B cell (primary cell): Measurements from ENCODE around the gene AURKAIP1. TPM values are rescaled to one million over a fixed set of nuclear protein-coding genes. Genes with fewer than 3 reads are reported as not detected.

ENCODE experiments used
- ATAC-seq: fragments of 200-7000 bp; cut with Tn5 transposase; one replicate; pipeline ENCODE4 v1.10.0; 2021; ENCODE audit warnings: low read depth, mild to moderate bottlenecking, moderate number of reproducible peaks, moderate library complexity
- CTCF ChIA-PET: fragments of 350-600 bp; sonication (Branson Sonifier 250); formaldehyde crosslinking; loops from one replicate; lab custom pipeline; 2021; ENCODE audit warnings: antibody characterized with exemption, inconsistent platforms; lab: Charles Lee
- POLR2A ChIA-PET: fragments of 350-600 bp; sonication (Branson Sonifier 250); formaldehyde crosslinking; loops from one replicate; lab custom pipeline; 2021; ENCODE audit warnings: antibody characterized with exemption; lab: Charles Lee
- DNase-seq: peaks from one replicate; pipeline ENCODE4 v3.0.0; 2013
- H2AFZ ChIP-seq: 2 replicates; pipeline ENCODE4 v1.6.1; 2012; ENCODE audit warnings: mild to moderate bottlenecking, low read depth, low read length; ENCODE audit not compliant: insufficient read depth, poor library complexity, severe bottlenecking
- H3K27ac ChIP-seq, 2 donors: 1 replicate in 1 of 2; 2 replicates in 1 of 2; pipeline ENCODE4 v1.5.1; 2012 to 2013; ENCODE audit warnings: low read length in 2 of 2, mild to moderate bottlenecking in 2 of 2, moderate library complexity in 1 of 2
- H3K27me3 ChIP-seq, 4 experiments: fragments of 200-600 bp in 1 of 4; sonication (generic) in 1 of 4; replicated peaks in 1 of 4; 1 replicate in 2 of 4; 2 replicates in 2 of 4; pipeline versions ENCODE4 v1.6.1 to v1.7.0; 2013 to 2016; ENCODE audit warnings: low read length in 3 of 4, mild to moderate bottlenecking in 2 of 4, mixed read lengths in 1 of 4, moderate library complexity in 1 of 4; ENCODE audit not compliant: insufficient read depth in 4 of 4, control insufficient read depth in 3 of 4; ENCODE audit errors: control extremely low read depth in 1 of 4
- H3K36me3 ChIP-seq, 2 experiments: replicated peaks in 1 of 2; 1 replicate in 1 of 2; 2 replicates in 1 of 2; pipeline versions ENCODE4 v1.6.1 to v1.7.1; 2013; ENCODE audit warnings: low read length in 1 of 2; ENCODE audit not compliant: insufficient read depth in 2 of 2, control insufficient read depth in 1 of 2; ENCODE audit errors: control extremely low read depth in 1 of 2, extremely low read depth in 1 of 2
- H3K4me1 ChIP-seq, 2 donors: fragments of 200-600 bp in 1 of 2; sonication (generic) in 1 of 2; 1 replicate in 1 of 2; 2 replicates in 1 of 2; pipeline versions ENCODE4 v1.5.1 to v1.6.1; 2013 to 2017; ENCODE audit warnings: low read length in 2 of 2; ENCODE audit not compliant: control insufficient read depth in 2 of 2, insufficient read depth in 2 of 2
- H3K4me2 ChIP-seq: replicated peaks from 2 replicates; pipeline ENCODE3; 2012; ENCODE audit warnings: mild to moderate bottlenecking, low read depth, low read length; ENCODE audit not compliant: poor library complexity, severe bottlenecking
- H3K4me3 ChIP-seq, 5 experiments: fragments of 200-600 bp in 1 of 5; sonication (generic) in 1 of 5; 1 replicate in 3 of 5; 2 replicates in 2 of 5; pipeline versions ENCODE4 v1.5.1 to v1.7.0; 2011 to 2016; ENCODE audit warnings: low read length in 4 of 5, mild to moderate bottlenecking in 4 of 5, low read depth in 2 of 5, control low read depth in 1 of 5, moderate library complexity in 1 of 5; ENCODE audit not compliant: insufficient read depth in 1 of 5; ENCODE audit errors: control extremely low read depth in 1 of 5, extremely low read depth in 1 of 5
- H3K79me2 ChIP-seq: fragments of 200-600 bp; sonication (generic); one replicate; pipeline ENCODE4 v1.6.0; 2016; ENCODE audit warnings: low read length; ENCODE audit not compliant: control insufficient read depth, insufficient read depth
- H3K9ac ChIP-seq: fragments of 200-600 bp; sonication (generic); 2 replicates; pipeline ENCODE4 v1.6.1; 2017; ENCODE audit warnings: mild to moderate bottlenecking, low read length, moderate library complexity
- H3K9me3 ChIP-seq, 3 donors: one replicate each; pipeline versions ENCODE4 v1.6.1 to v1.7.1; 2013; ENCODE audit warnings: low read length in 2 of 3; ENCODE audit not compliant: control insufficient read depth in 2 of 3, insufficient read depth in 1 of 3; ENCODE audit errors: control extremely low read depth in 1 of 3
- H4K20me1 ChIP-seq: 2 replicates; pipeline ENCODE4 v1.6.0; 2012; ENCODE audit warnings: mild to moderate bottlenecking, low read length; ENCODE audit not compliant: insufficient read depth, control insufficient read depth, poor library complexity, severe bottlenecking
- H3K27ac Mint-ChIP-seq: one replicate; pipeline ENCODE4 v1.8.0; 2021; ENCODE audit warnings: mixed read lengths
- H3K27me3 Mint-ChIP-seq: one replicate; pipeline ENCODE4 v1.8.0; 2021; ENCODE audit warnings: mixed read lengths
- H3K4me1 Mint-ChIP-seq: one replicate; pipeline ENCODE4 v1.8.0; 2021; ENCODE audit warnings: mixed read lengths
- H3K4me3 Mint-ChIP-seq: one replicate; pipeline ENCODE4 v1.8.0; 2021; ENCODE audit warnings: mixed read lengths
- H3K9me3 Mint-ChIP-seq: one replicate; pipeline ENCODE4 v1.8.0; 2022; ENCODE audit warnings: mixed read lengths; ENCODE audit not compliant: insufficient read depth
- EZH2 ChIP-seq: IDR thresholded peaks from 2 replicates; pipeline ENCODE4 v1.6.1; 2012; ENCODE audit warnings: borderline replicate concordance, low read depth, mild to moderate bottlenecking, moderate library complexity, low read length; ENCODE audit not compliant: insufficient read depth, poor library complexity, severe bottlenecking
- WGBS: methylation state at CpG from one replicate; pipeline ENCODE4 v1.1.5; 2013; ENCODE audit warnings: missing lambda C conversion rate; ENCODE audit not compliant: insufficient coverage; 5-methylcytosine and 5-hydroxymethylcytosine counted together
- intact Hi-C: fragments of 100-400 bp; cut with micrococcal nuclease; formaldehyde crosslinking; loops from one replicate; pipeline ENCODE4 v1.10.0; 2022
- polyA plus RNA-seq: library from polyadenylated mRNA; depleted of rRNA; stranded (reverse); fragments of >200 nt; gene quantifications from 2 replicates; pipeline ENCODE4 v1.2.3, GENCODE V29; 2012
- total RNA-seq, 2 donors: library from RNA; stranded (reverse); fragments of 120-200 nt in 1 of 2; gene quantifications; 1 replicate in 1 of 2; 2 replicates in 1 of 2; pipeline versions ENCODE4 v1.2.3 to v1.2.4, GENCODE V29; 2013 to 2022
- TF ChIP-seq, protein P1 (sequence below): fragments of 200-600 bp; IDR thresholded peaks from one replicate; pipeline ENCODE4 v1.8.0; 2022; ENCODE audit warnings: antibody characterized with exemption, mild to moderate bottlenecking

AURKAIP1 gene
- total and polyA plus RNA-seq, 2 donors (not counting 1 experiment from before 2014, with no cell fraction given) = 61.1 to 61.7 TPM

DNA sequence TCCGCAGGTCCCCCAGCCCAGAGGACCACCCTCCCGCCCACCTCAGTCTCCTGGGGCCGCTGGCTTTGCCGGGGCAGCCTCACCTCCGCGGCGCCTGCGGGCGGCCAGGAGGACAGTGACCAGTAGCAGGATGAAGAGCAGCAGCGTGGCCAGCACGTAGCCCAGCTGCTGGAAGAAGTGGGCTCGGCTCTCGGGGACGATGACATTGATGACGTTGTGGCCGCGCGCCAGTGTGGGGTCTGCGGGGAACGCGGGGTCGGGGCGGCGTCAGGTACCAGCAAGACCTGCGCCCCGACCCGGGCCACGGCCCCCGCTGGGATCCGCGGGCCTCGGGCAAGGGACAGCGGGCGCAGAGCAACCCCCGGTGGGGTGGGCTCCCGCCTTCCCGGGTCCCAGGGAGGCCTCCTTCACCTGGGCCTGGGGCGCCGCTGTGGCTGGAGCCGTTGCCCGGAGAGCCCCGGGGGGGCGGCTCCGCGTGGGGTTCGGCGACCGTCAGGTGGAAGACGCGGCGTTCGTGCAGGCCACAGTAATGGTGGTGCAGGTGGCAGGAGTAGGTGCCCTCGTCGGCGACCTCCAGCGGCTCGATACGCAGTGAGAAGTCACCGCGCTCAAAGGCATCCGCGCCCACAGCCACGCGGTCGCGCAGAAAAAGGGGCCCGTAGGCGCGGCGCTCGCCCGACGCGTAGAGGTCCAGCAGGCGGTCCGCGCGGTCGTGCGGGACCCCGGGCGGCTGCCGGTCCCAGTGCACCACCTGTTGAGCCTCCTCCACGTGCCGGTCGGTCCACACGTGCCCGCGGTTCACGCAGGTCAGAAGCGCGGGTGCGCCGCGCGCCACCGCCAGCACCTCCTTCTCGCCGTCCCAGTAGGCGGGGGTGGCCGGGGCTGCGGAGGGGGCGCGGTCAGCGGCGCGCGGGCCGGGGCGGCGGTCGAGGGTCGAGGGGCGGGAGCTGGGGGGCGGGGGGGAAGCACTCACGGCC is 20.4 kb downstream of the AURKAIP1 start:
- H3K79me2 ChIP-seq = no peaks in the 10 kb centered on the region
- ATAC-seq = no peak
- H4K20me1 ChIP-seq = peaks cover 6% of the 10 kb centered on the region
- H3K9me3 ChIP-seq = peaks cover 0 to 13% (median 0%) of the 10 kb centered on the region in 3 donors
- no peak overlapping the region for H3K27ac ChIP-seq
- Mint-ChIP-seq H3K4me1 (peaks cover 23% of the 10 kb centered on the region), H3K4me3 (peak overlapping the region; percentile 55), H3K27ac (peak overlapping the region; percentile 65), H3K9me3 (no peaks in the 10 kb centered on the region), H3K27me3 (peaks cover 25% of the 10 kb centered on the region)
- H3K4me2 ChIP-seq = peak overlapping the region; percentile 55
- H3K4me1 ChIP-seq = peaks cover 39 to 42% of the 10 kb centered on the region in 2 donors
- DNase-seq = peak; percentile 58
- no peak overlapping the region for H3K9ac ChIP-seq
- TF ChIP-seq, protein P1, sequence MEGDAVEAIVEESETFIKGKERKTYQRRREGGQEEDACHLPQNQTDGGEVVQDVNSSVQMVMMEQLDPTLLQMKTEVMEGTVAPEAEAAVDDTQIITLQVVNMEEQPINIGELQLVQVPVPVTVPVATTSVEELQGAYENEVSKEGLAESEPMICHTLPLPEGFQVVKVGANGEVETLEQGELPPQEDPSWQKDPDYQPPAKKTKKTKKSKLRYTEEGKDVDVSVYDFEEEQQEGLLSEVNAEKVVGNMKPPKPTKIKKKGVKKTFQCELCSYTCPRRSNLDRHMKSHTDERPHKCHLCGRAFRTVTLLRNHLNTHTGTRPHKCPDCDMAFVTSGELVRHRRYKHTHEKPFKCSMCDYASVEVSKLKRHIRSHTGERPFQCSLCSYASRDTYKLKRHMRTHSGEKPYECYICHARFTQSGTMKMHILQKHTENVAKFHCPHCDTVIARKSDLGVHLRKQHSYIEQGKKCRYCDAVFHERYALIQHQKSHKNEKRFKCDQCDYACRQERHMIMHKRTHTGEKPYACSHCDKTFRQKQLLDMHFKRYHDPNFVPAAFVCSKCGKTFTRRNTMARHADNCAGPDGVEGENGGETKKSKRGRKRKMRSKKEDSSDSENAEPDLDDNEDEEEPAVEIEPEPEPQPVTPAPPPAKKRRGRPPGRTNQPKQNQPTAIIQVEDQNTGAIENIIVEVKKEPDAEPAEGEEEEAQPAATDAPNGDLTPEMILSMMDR = no peak
- TF ChIP-seq EZH2 = peak; percentile 73
- intact Hi-C loops = no loop called here
- ChIA-PET POLR2A (interaction anchor here (0.7 kb wide), 1 partner anchor 50 kb away, joined by 3 read pairs; no protein-coding TSS in a partner anchor), CTCF (no interaction called here)
- H3K27me3 ChIP-seq = peaks cover 0 to 63% (median 19%) of the 10 kb centered on the region in 4 experiments
- H3K4me3 ChIP-seq = no peak overlapping the region
- no peaks in the 10 kb centered on the region for H3K36me3 ChIP-seq
- WGBS = 15% methylated on average over 114 of the region's 116 CpGs
- H2AFZ ChIP-seq = no peak overlapping the region
